Subcutaneous abdominal adipose tissue (tissue), 5 donors: ENCODE data around the gene SUGP1.

ENCODE experiments used
- H3K27ac ChIP-seq: one replicate; pipeline ENCODE4 v1.7.0; 2013; ENCODE audit warnings: low read depth, mild to moderate bottlenecking, inconsistent platforms, low read length, moderate library complexity
- H3K27me3 ChIP-seq, 5 donors: one replicate each; pipeline ENCODE4 v1.7.0; 2013; ENCODE audit warnings: low read length in 5 of 5, inconsistent platforms in 1 of 5; ENCODE audit not compliant: control insufficient read depth in 5 of 5, insufficient read depth in 4 of 5
- H3K36me3 ChIP-seq, 5 donors: one replicate each; pipeline ENCODE4 v1.7.0; 2013; ENCODE audit warnings: low read length in 5 of 5; ENCODE audit not compliant: control insufficient read depth in 5 of 5, insufficient read depth in 5 of 5
- H3K4me1 ChIP-seq, 5 donors: one replicate each; pipeline ENCODE4 v1.7.0; 2013; ENCODE audit warnings: low read length in 5 of 5, mild to moderate bottlenecking in 3 of 5, moderate library complexity in 1 of 5; ENCODE audit not compliant: control insufficient read depth in 5 of 5, insufficient read depth in 5 of 5
- H3K4me3 ChIP-seq, 5 donors: one replicate each; pipeline ENCODE4 v1.7.0; 2013; ENCODE audit warnings: low read length in 5 of 5, low read depth in 1 of 5
- H3K9ac ChIP-seq, 5 donors: one replicate each; pipeline ENCODE4 v1.7.0; 2013; ENCODE audit warnings: low read length in 5 of 5, mild to moderate bottlenecking in 4 of 5, moderate library complexity in 3 of 5
- H3K9me3 ChIP-seq, 5 donors: one replicate each; pipeline ENCODE4 v1.7.0; 2013; ENCODE audit warnings: low read length in 5 of 5; ENCODE audit not compliant: control insufficient read depth in 5 of 5
- donor health status: healthy.
- donor health status: healthy.
- donor health status: healthy.
- donor health status: healthy.
- donor health status: healthy.

SUGP1 gene

GRCh38 chr19:19236173-19236572 lies 84.1 kb downstream of the SUGP1 start:
- H3K27me3 ChIP-seq = peaks cover 0 to 10% (median 6%) of the 10 kb centered on the region in 5 donors
- no peak overlapping the region for H3K27ac ChIP-seq
- H3K4me1 ChIP-seq = no peaks in the 10 kb centered on the region
- H3K4me3 ChIP-seq = no peak overlapping the region
- H3K9me3 ChIP-seq = peaks cover 13 to 27% (median 22%) of the 10 kb centered on the region in 5 donors
- no peak overlapping the region for H3K9ac ChIP-seq
- no peaks in the 10 kb centered on the region for H3K36me3 ChIP-seq

- Histone ChIP-seq H3K9me3 (peaks cover 13 to 27% (median 22%) of the 10 kb centered on the region in 5 donors), H3K36me3 (no peaks in the 10 kb centered on the region), H3K9ac (no peak overlapping the region), H3K4me1 (no peaks in the 10 kb centered on the region), H3K4me3 (peak overlapping the region in 3 of 5 donors; percentile 36 to 41 (median 40)), H3K27ac (no peak overlapping the region), H3K27me3 (peaks cover 0 to 6% (median 3%) of the 10 kb centered on the region in 5 donors)
These were observed 86.0 kb downstream of the SUGP1 start for GRCh38 chr19:19234220-19234816.

- Histone ChIP-seq H3K4me3 (no peak overlapping the region), H3K4me1 (no peaks in the 10 kb centered on the region), H3K36me3 (no peaks in the 10 kb centered on the region), H3K27me3 (peaks cover 4 to 19% (median 11%) of the 10 kb centered on the region in 5 donors), H3K27ac (no peak overlapping the region), H3K9me3 (peaks cover 13 to 27% (median 22%) of the 10 kb centered on the region in 5 donors), H3K9ac (no peak overlapping the region)
These were observed 88.0 kb downstream of the SUGP1 start for GRCh38 chr19:19232261-19232721.

DNA sequence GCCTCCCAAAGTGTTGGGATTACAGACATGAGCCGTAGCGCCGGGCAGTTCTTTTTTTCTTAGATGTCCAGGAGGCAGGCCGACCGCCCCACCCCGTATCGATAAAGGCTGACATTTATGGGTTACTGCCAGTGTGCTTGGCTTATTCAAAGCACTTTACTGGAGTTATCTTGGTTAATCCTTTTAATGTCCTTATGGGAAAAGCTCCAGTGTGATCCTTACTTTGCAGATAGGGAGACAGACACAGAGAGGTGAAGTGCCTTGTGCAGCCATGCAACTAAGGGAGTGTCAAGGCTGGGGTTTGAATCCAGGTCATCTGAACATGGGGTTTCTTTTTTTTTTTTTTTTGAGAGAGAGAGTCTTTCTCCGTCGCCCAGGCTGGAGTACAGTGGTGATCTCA lies 89.3 kb downstream of the SUGP1 start:
- H3K27me3 ChIP-seq = peaks cover 16 to 32% (median 23%) of the 10 kb centered on the region in 5 donors
- H3K36me3 ChIP-seq = no peaks in the 10 kb centered on the region

DNA sequence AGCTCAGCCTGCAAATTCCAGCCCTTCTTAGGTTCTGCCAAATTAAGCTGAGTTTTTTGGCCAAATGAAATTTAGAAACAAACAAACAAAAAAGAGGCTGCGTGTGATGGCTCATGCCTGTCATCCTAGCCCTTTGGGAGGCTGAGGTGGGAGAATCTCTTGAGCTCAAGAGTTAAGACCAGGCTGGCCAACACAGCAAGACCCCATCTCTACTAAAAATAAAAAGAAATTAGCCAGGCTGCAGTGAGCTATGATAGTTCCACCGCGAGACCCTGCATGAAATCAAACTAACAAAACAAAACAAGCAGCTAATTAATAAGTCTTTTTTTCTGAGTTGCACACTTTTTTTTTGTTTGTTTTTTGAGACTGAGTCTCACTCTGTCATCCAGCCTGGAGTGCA lies 90.6 kb downstream of the SUGP1 start:
- Histone ChIP-seq H3K9ac (no peak overlapping the region), H3K9me3 (peaks cover 10 to 18% (median 16%) of the 10 kb centered on the region in 5 donors)

More for the DNA sequence above, 89.3 kb downstream of the SUGP1 start:
- Histone ChIP-seq H3K4me3 (no peak overlapping the region), H3K27ac (no peak overlapping the region), H3K9me3 (peaks cover 13 to 25% (median 22%) of the 10 kb centered on the region in 5 donors), H3K9ac (no peak overlapping the region), H3K4me1 (no peaks in the 10 kb centered on the region)

DNA sequence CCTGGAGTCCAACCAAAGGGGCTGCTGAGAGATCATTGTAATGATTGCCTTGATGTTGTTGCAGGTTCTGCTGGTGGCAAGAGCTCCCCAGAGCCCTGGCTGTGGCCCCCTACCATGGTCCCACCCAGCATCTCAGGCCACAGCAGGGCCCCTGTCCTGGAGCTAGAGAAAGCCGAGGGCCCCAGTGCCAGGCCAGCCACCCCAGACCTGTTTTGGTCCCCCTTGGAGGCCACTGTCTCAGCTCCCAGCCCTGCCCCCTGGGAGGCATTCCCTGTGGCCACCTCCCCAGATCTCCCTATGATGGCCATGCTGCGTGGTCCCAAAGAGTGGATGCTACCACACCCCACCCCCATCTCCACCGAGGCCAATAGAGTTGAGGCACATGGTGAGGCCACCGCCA lies 93.1 kb downstream of the SUGP1 start:
- Histone ChIP-seq H3K27ac (no peak overlapping the region), H3K27me3 (peaks cover 24 to 49% (median 40%) of the 10 kb centered on the region in 5 donors), H3K9me3 (no peaks in the 10 kb centered on the region), H3K9ac (no peak overlapping the region), H3K36me3 (no peaks in the 10 kb centered on the region), H3K4me1 (peaks cover 0 to 10% (median 7%) of the 10 kb centered on the region in 5 donors), H3K4me3 (no peak overlapping the region)

More for the DNA sequence above, 90.6 kb downstream of the SUGP1 start:
- Histone ChIP-seq H3K27me3 (peaks cover 22 to 42% (median 33%) of the 10 kb centered on the region in 5 donors), H3K4me3 (no peak overlapping the region), H3K4me1 (peaks cover 0 to 8% (median 6%) of the 10 kb centered on the region in 5 donors), H3K36me3 (no peaks in the 10 kb centered on the region), H3K27ac (no peak overlapping the region)

GRCh38 chr19:19226663-19227062 lies 93.6 kb downstream of the SUGP1 start:
- peaks cover 24 to 46% (median 40%) of the 10 kb centered on the region in 5 donors for H3K27me3 ChIP-seq
- H3K9me3 ChIP-seq = no peaks in the 10 kb centered on the region
- H3K36me3 ChIP-seq = no peaks in the 10 kb centered on the region

GRCh38 chr19:19226204-19226603 lies 94.1 kb downstream of the SUGP1 start:
- H3K4me3 ChIP-seq = no peak overlapping the region
- H3K27me3 ChIP-seq = peaks cover 24 to 46% (median 40%) of the 10 kb centered on the region in 5 donors
- H3K9ac ChIP-seq = no peak overlapping the region
- H3K4me1 ChIP-seq = peaks cover 0 to 10% (median 7%) of the 10 kb centered on the region in 5 donors
- no peaks in the 10 kb centered on the region for H3K36me3 ChIP-seq
- no peaks in the 10 kb centered on the region for H3K9me3 ChIP-seq
- H3K27ac ChIP-seq = no peak overlapping the region

More at GRCh38 chr19:19226663-19227062, 93.6 kb downstream of the SUGP1 start:
- H3K27ac ChIP-seq = no peak overlapping the region
- H3K9ac ChIP-seq = no peak overlapping the region
- H3K4me3 ChIP-seq = no peak overlapping the region
- peaks cover 0 to 10% (median 7%) of the 10 kb centered on the region in 5 donors for H3K4me1 ChIP-seq
